Memory B cell (primary cell): ENCODE results near the gene RANBP17.
"Not testable (repeated sequence)": the region's sequence is repeated elsewhere in the genome, so short reads cannot be mapped to it uniquely, and the experiment has no call there.

ENCODE experiments used
- ATAC-seq: fragments of 150-1000 bp; cut with Tn5 transposase; 2 replicates; pipeline ENCODE4 v1.10.0; 2021; ENCODE audit warnings: low read depth, mild to moderate bottlenecking, moderate library complexity
- DNase-seq, 2 donors: peaks; one replicate each; pipeline ENCODE4 v3.0.0; 2022; ENCODE audit warnings: low spot score in 2 of 2
- H3K27ac Mint-ChIP-seq: one replicate; pipeline ENCODE4 v1.8.0; 2022; ENCODE audit warnings: mild to moderate bottlenecking, moderate library complexity, mixed read lengths
- H3K27me3 Mint-ChIP-seq: one replicate; pipeline ENCODE4 v1.8.0; 2022; ENCODE audit warnings: mixed read lengths
- H3K36me3 Mint-ChIP-seq: one replicate; pipeline ENCODE4 v1.8.0; 2022; ENCODE audit warnings: mild to moderate bottlenecking, mixed read lengths
- H3K4me1 Mint-ChIP-seq: one replicate; pipeline ENCODE4 v1.8.0; 2022; ENCODE audit warnings: mixed read lengths
- H3K4me3 Mint-ChIP-seq: one replicate; pipeline ENCODE4 v1.8.0; 2022; ENCODE audit warnings: mild to moderate bottlenecking, moderate library complexity, mixed read lengths
- H3K9me3 Mint-ChIP-seq: one replicate; pipeline ENCODE4 v1.8.0; 2022; ENCODE audit warnings: mixed read lengths

The RANBP17 gene

DNA sequence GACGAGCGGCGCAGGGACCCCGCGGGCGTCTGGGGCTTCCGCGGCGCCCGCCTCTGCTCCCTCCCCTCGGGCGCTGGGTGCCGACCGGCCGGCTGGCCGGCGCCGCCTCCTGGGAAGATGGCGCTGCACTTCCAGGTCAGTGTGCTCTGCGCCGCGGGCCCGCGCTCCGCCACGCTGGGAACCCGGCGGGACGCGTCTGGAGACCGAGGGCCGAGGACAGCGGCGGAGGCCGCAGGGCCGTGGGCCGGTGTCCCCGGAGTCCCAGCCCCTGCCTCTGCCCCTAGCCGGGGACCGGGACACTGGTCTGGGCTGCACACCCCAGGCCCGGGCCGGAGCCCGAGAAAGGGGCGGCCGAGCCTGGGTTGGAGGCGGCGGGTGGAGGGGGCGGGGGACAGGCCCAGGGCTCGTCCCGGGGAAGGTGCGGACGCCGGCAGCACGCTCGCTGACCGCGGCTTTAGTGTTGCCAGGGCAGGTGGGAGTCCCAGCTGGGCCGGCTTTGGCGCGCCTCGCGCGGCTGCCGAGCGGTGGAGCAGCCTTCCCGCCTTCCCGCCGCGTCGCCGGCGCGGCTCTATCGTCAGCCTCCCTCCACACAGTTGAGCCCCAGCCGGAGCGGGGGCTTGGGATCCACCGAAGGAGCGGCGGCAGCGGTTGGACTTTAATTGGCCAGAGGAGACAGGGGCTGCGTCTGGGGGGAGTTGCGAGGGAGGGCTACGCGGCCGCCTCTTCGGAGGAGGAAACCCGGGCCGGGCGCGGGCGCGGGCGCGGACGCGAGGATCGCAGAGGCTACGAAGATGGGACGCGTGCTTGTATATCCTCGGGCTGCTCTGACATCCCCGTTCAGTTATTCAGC lies at the start of gene RANBP17:
TSS of gene RANBP17 (plus strand) at position 102 of the 850 bp plus-strand sequence.
- Mint-ChIP-seq H3K4me3 (no peak within 1 kb of the TSS), H3K4me1 (no peaks in the 10 kb centered on the region), H3K27me3 (peaks cover 14% of the 10 kb centered on the region), H3K36me3 (peaks cover 5% of the 10 kb centered on the region), H3K9me3 (peaks cover 22% of the 10 kb centered on the region), H3K27ac (no peak within 1 kb of the TSS)
- no peak for ATAC-seq
- no peak for DNase-seq

DNA sequence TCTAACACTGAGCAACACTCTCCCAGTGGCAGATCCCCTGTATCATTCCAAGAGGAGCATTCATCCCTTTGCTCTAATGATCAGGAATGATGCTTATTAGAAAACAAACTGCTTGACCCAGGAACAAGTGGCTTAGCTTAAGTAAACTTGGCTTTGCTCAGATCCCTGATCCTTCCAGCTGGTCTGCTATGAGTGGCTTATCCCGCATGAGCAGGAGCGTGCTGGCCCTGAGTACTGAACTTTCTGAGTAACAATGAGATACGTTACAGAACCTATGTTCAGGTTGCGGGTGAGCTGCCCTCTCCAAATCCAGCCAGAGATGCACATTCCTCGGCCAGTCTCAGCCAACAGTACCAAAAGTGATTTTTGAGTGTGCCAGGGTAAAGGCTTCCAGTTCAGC lies 48.6 kb upstream of the RANBP17 start:
- no peak for DNase-seq
- Mint-ChIP-seq H3K27me3 (peaks cover 6% of the 10 kb centered on the region), H3K4me3 (no peak overlapping the region), H3K9me3 (no peaks in the 10 kb centered on the region), H3K27ac (no peak overlapping the region), H3K36me3 (no peaks in the 10 kb centered on the region), H3K4me1 (no peaks in the 10 kb centered on the region)
- ATAC-seq = no peak

DNA sequence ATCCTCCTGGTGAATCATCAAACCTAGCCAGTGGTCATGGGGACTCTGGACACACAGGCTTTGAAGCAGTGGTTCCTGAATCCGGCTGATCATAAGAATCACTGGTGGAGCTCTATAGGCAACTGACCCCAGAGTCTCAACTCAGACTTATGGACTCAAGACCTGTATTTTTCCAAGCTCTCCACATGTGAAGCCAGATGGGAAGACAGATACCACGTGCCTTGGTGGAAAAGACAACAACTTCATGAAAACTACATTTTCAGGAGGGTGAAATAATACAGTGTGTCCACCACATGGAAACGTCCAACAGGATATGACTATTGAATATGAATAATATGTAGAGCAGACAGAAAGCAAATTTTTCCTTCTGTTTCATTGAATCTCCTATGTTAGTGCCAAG lies 44.6 kb upstream of the RANBP17 start:
- no peak overlapping the region for H3K4me3 Mint-ChIP-seq
- H3K27ac Mint-ChIP-seq = no peak overlapping the region
- DNase-seq = no peak
- H3K27me3 Mint-ChIP-seq = no peaks in the 10 kb centered on the region
- H3K36me3 Mint-ChIP-seq = no peaks in the 10 kb centered on the region
- H3K9me3 Mint-ChIP-seq = no peaks in the 10 kb centered on the region
- no peaks in the 10 kb centered on the region for H3K4me1 Mint-ChIP-seq
- no peak for ATAC-seq

DNA sequence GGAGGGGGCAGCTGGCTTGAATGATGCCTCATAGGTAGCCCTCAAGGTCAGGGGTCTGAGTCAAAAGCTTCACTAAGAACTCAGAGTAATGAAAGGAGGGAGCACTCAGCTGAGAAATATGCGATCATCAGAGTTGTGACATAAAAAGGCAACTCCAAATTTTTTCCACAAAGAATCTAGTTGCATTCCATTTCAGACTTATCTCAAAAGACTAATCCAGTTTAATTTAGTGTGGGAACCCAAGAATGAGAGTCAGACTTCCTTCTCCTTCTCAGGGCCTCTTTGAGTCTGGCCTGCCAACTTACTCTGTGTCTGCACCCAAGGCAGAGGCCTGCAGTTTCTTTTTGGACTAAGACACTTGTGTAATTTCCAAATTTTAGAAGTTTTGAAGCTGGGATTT lies 43.6 kb upstream of the RANBP17 start:
- ATAC-seq = no peak
- Mint-ChIP-seq H3K4me1 (no peaks in the 10 kb centered on the region), H3K27me3 (no peaks in the 10 kb centered on the region), H3K9me3 (no peaks in the 10 kb centered on the region), H3K36me3 (no peaks in the 10 kb centered on the region), H3K27ac (no peak overlapping the region), H3K4me3 (no peak overlapping the region)
- DNase-seq = no peak

DNA sequence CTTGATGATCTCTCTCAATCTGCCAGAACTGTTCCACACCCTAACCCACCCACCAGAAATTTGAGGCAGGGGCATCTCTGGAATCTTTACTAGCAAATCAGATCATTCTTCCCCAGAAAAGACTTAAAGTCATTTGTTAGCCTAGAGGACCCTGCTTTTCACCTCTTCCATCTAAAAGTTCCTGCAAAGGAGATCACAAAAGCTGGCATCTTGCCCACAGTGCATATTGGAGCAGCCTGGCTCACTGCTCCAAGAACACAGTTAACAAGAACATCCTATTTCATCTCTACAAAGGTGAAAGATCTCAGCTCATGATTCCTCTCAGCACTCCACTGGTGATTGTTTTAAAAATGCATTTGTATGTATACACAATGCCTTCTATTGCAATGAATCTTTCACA lies 42.0 kb upstream of the RANBP17 start:
- DNase-seq (no peak), ATAC-seq (no peak)
- Mint-ChIP-seq H3K36me3 (no peaks in the 10 kb centered on the region), H3K27me3 (no peaks in the 10 kb centered on the region), H3K4me1 (no peaks in the 10 kb centered on the region), H3K9me3 (no peaks in the 10 kb centered on the region), H3K4me3 (no peak overlapping the region), H3K27ac (no peak overlapping the region)

DNA sequence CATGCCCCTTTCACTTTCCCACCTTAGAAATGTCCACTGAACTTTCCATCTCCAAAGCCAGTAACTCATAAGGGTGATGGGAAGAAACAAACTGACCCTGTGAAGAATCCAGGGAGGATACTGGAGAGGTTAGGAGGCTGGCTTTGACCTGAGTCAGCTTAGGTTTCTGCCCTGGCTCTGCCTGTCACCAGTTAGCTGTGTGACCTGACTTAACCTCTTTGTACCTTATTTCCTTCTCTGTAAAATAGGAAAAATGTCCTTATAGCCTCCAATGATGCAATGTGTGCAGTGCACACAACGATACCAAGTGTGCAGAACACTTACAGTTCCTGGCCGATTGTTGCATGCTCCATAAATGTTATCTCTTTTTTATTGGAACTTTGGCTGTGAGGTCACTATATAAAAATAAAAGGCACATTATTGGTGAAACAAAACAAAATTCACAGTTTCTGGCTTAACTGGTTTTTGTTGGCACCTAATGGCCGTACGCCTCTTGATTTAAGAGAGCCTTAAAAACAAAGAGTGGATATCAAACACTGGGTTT lies 40.5 kb upstream of the RANBP17 start:
- no peaks in the 10 kb centered on the region for H3K4me1 Mint-ChIP-seq
- H3K27ac Mint-ChIP-seq = no peak overlapping the region
- H3K9me3 Mint-ChIP-seq = no peaks in the 10 kb centered on the region
- H3K36me3 Mint-ChIP-seq = no peaks in the 10 kb centered on the region
- no peaks in the 10 kb centered on the region for H3K27me3 Mint-ChIP-seq
- no peak overlapping the region for H3K4me3 Mint-ChIP-seq
- no peak for ATAC-seq
- no peak for DNase-seq

DNA sequence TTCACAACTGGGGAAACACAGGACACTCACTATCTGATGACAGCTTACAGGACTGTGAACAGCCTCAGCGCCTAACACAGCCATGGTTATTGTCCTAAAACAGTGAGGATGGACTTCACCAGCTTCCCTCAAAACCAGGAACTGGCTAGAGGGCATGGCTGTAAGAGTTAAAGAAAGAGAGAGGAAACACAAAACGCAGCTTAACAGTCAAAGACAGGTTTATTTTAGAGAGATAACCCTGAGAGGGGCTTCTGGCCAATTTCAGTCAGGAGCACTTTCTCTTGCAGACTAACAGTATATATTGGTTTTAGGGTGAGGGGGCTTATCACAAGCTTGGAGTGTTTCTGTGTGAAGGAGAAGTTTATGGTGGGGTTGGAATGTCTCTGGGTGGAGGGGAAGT lies 35.7 kb upstream of the RANBP17 start:
- Mint-ChIP-seq H3K36me3 (no peaks in the 10 kb centered on the region), H3K9me3 (no peaks in the 10 kb centered on the region), H3K4me3 (no peak overlapping the region), H3K4me1 (no peaks in the 10 kb centered on the region), H3K27me3 (no peaks in the 10 kb centered on the region), H3K27ac (no peak overlapping the region)
- no peak for ATAC-seq
- DNase-seq = no peak

DNA sequence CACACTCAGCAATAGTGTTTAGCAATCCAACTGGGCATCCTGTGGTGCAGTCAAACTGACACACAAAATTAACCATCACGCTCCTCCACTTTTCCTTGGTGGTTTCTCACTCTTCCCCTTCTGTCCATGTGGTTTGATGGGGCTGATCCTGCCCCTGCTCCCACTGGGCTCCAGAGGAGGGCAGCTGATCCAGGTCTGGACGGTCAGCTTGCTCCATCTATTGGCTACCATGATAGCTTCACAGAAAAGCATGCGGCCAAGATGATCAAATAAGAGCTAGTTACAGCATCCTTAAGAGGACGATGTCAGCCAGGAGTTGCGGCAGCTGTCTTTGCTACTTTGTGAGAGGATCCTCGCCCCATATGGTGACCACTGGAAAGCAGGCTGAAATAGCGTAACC lies 29.6 kb upstream of the RANBP17 start:
- no peak for ATAC-seq

DNA sequence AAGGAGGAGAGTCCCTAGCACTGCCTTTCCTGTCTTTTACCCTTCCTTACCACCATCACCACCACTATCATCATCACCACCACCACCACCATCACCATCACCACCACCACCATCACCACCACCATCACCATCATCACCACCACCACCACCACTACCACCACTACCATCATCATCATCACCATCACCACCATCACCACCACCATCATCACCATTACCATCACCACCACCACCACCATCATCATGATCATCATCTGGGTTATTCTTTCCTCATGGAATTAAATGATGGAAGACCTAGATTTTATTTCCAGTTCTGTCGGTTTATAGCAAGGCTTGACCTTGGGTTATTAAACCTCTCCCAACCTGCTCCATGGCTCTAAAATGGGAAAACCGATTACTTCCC lies 27.8 kb upstream of the RANBP17 start:
- not testable (repeated sequence) for H3K4me1 Mint-ChIP-seq, H3K27me3 Mint-ChIP-seq, H3K27ac Mint-ChIP-seq, DNase-seq, H3K9me3 Mint-ChIP-seq, H3K4me3 Mint-ChIP-seq, H3K36me3 Mint-ChIP-seq, ATAC-seq

More for the DNA sequence above, 29.6 kb upstream of the RANBP17 start:
- DNase-seq = no peak
- H3K4me1 Mint-ChIP-seq = no peaks in the 10 kb centered on the region
- H3K36me3 Mint-ChIP-seq = no peaks in the 10 kb centered on the region
- no peak overlapping the region for H3K4me3 Mint-ChIP-seq
- H3K27me3 Mint-ChIP-seq = peaks cover under 1% of the 10 kb centered on the region
- no peak overlapping the region for H3K27ac Mint-ChIP-seq
- peaks cover 7% of the 10 kb centered on the region for H3K9me3 Mint-ChIP-seq

DNA sequence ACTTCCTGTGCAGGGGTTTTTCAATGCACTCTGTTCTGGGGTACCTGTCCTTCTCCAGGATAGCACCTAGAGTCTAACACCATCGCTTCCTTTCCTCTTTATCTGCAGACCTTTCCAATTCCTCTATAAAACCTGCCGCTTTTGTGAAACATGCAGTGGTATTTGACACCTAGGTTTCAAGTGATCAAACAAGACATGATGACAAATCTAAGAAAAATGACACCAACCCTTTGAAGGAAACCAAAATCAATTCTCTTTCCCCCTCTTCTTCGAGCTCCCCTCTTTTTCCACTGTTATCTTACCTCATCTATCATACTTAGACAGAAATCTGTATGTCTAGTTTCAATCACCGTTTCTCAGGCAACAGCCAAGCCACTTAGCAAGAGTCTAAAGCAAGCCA lies 25.6 kb upstream of the RANBP17 start:
- no peak overlapping the region for H3K27ac Mint-ChIP-seq
- H3K4me3 Mint-ChIP-seq = no peak overlapping the region
- no peaks in the 10 kb centered on the region for H3K36me3 Mint-ChIP-seq
- DNase-seq (no peak), ATAC-seq (no peak)
- peaks cover 7% of the 10 kb centered on the region for H3K9me3 Mint-ChIP-seq
- peaks cover 2% of the 10 kb centered on the region for H3K27me3 Mint-ChIP-seq
- H3K4me1 Mint-ChIP-seq = no peaks in the 10 kb centered on the region

DNA sequence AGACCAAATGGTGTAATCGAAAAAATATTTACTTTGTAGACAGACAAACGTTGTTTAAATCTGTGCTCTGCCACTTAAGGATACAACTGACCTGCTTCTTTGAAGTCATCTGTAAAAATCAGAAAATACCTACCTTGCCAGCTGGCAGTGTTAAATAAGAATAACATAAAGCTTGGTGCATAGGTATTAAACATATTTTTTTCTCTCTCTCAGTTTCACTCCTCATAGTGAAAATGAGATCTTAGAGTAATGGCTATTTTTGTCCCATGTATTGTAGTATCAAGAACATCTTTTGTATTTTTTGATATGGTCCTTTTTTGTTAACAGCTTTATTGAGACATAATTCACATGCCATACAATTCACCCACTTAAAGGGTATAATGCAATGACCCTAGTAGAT lies 17.9 kb upstream of the RANBP17 start:
- Mint-ChIP-seq H3K9me3 (peaks cover 2% of the 10 kb centered on the region), H3K27ac (no peak overlapping the region), H3K4me1 (no peaks in the 10 kb centered on the region), H3K36me3 (no peaks in the 10 kb centered on the region), H3K27me3 (peaks cover 7% of the 10 kb centered on the region), H3K4me3 (no peak overlapping the region)
- DNase-seq (no peak), ATAC-seq (no peak)

DNA sequence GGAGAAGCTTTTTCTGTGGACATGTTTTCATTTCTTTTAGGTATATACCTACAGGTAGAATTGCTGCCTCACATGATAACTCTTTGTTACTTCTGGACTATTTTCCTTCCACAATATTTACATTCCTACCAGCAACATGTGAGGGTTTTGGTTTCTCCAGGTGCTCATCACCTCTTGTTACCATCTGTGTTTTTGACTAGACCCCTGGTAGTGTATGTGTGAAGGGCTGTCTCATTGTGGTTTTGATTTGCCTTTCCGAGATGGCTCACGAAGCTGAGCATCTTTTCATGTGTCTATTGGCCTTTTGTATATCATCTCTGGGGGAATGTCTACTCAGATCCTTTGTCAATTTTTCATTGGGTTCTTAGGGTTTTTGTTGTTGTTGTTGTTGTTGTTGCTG lies 17.2 kb upstream of the RANBP17 start:
- ATAC-seq (no peak), DNase-seq (no peak)
- Mint-ChIP-seq H3K4me1 (no peaks in the 10 kb centered on the region), H3K36me3 (no peaks in the 10 kb centered on the region), H3K9me3 (peaks cover 2% of the 10 kb centered on the region), H3K4me3 (no peak overlapping the region), H3K27ac (no peak overlapping the region), H3K27me3 (peaks cover 7% of the 10 kb centered on the region)

DNA sequence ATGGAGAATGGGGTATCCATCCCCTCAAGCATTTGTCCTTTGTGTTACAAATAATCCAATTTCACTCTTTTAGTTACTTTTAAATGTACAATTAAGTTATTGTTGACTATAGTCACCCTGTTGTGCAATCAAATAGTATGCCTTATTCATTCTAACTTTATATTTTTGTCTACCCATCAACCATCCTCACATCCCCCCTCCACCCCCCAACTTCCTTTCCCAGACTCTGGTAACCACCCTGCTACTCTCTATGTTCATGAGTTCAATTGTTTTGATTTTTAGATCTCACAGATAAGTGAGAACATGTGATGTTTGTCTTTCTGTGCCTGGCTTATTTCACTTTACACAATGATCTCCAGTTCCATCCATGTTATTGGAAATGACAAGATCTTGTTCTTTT lies 15.4 kb upstream of the RANBP17 start:
- no peak for ATAC-seq
- Mint-ChIP-seq H3K4me3 (no peak overlapping the region), H3K9me3 (peaks cover 2% of the 10 kb centered on the region), H3K36me3 (no peaks in the 10 kb centered on the region), H3K4me1 (no peaks in the 10 kb centered on the region), H3K27me3 (peaks cover 7% of the 10 kb centered on the region), H3K27ac (no peak overlapping the region)
- no peak for DNase-seq

DNA sequence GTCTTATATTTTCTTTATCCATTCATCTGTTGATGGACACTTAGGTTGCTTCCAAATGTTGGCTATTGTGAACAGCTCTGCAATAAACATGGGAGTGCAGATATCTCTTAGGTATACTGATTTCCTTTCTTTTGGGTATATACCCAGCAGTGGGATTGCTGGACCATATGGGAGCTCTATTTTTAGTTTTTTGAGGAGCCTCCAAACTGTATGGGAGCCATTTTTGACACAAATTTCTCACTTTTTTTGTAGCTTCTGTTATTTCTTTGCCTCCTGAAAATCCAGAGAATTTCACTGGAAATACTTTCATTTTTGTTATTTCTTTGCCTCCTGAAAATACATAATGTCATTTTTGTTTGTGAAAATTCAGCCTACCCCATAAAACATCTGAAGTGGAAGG lies 15.0 kb upstream of the RANBP17 start:
- Mint-ChIP-seq H3K27me3 (peaks cover 7% of the 10 kb centered on the region), H3K36me3 (no peaks in the 10 kb centered on the region), H3K4me3 (no peak overlapping the region), H3K27ac (no peak overlapping the region), H3K4me1 (no peaks in the 10 kb centered on the region), H3K9me3 (peaks cover 2% of the 10 kb centered on the region)
- DNase-seq (no peak), ATAC-seq (no peak)

DNA sequence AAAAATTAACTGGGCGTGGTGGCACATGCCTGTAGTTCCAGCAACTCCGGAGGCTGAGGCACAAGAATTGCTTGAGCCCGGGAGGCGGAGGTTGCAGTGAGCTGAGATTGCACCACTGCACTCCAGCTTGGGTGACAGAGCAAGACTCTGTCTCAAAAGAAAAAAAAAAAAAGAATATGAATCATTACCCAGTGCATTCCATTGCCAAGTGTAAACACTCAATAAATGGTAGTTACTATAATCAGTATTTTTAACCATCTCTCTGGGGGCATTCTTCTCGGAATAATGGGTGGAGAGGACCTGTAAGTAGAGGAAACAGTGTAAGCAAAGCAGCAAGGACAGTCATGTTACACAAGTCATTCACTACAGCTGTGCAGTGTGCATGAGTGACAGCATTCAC lies 13.8 kb upstream of the RANBP17 start:
- ATAC-seq = no peak
- Mint-ChIP-seq H3K9me3 (peaks cover 2% of the 10 kb centered on the region), H3K27ac (no peak overlapping the region), H3K36me3 (no peaks in the 10 kb centered on the region), H3K27me3 (peaks cover 9% of the 10 kb centered on the region), H3K4me1 (no peaks in the 10 kb centered on the region), H3K4me3 (no peak overlapping the region)
- DNase-seq = no peak
